NCI-H2107 (cell line): ENCODE data around the gene TBC1D2B.

Source experiments
- DNase-seq: peaks from one replicate; lab custom pipeline; 2025; lab: John Stamatoyannopoulos, UW

Gene TBC1D2B

DNA sequence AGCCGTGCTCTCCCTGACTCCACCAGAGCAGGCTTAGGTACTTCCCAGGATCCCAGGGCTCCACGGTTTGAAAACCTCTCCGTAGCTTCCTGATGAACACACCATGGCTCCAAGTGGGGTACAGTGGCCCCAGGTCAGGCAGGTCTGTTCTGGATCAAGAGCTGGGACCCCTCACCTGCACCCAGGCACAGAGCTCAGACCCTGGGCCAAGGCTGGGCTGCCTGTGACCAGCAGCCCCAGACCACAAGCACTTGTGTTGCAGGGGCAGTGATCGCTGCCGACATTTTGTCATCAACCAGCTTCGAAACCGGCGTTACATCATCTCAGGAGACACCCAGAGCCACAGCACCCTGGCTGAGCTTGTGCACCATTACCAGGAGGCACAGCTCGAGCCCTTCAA lies 20.2 kb upstream of the TBC1D2B start:
- DNase-seq: no peak

- no peak for DNase-seq
Observed at GRCh38 chr15:78093242-78094020, 15.9 kb upstream of the TBC1D2B start.

GRCh38 chr15:78092261-78093041 lies 14.9 kb upstream of the TBC1D2B start, which contains the start of gene SH2D7:
Gene SH2D7, plus strand, starts transcription at chr15:78092561. Its CDS starts 24 bp downstream, at chr15:78092585.
- DNase-seq: no peak

DNA sequence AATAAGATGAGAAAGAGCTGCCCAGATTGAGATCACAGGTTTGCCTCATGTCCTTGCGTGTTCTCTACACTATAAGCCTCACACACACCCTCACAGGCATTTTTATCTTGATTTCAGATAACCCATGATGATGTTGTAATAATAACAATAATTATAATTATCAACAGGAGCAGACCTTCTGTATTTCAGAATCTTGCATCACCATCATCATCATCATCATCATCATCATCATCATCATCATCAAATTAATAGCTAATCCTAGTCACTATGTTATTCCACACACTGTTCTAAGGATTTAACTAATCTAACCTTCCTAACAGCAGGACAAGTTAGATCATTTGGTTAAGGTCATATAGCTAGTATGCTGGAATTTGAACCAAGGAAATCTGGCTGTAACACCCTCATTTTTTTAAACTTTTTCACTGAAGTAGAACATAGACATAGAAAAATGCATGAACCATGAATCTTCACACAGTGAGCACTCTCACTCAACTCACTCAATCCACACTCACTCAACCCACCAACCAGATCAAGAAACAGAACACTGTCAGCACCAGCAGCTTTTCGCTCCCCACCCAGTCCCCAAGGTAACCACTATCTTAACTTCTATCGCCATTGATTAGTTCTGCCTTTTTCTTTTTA lies 13.0 kb upstream of the TBC1D2B start:
- DNase-seq: no peak

DNA sequence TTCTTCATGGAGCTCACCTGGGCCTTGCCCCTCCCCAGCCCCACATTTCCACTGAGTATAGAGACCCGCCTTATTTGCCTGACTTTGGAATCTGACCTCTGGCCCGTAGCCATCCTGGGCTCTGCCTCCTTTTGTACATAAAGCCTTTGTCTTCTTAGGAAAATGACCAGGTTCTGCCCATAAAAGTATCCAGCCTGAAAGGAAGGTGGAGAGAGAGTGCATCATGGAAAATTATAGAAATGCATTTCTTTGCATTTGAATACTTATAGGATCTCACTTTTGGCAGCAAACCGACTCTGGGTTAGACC lies 11.2 kb upstream of the TBC1D2B start:
- DNase-seq: no peak

- no peak for DNase-seq
Observed at GRCh38 chr15:78087951-78088772, 10.7 kb upstream of the TBC1D2B start.

GRCh38 chr15:78085928-78086327 lies 8.4 kb upstream of the TBC1D2B start:
- DNase-seq: no peak

DNA sequence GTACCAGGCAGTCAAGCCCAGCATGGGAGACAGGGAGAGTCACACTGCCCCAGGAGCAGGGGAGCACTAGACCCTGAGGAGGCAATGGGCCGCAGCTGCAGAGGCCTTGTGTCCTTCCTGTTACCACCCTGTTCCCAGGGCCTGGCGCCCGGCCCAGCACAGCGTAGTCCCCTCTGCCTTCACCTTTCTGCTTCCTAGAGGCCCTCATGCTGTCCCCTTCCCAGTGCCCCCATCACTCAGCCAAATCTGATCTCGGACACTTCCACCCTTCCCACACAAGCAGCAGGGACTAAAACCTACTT lies 6.9 kb upstream of the TBC1D2B start:
- no peak for DNase-seq

DNA sequence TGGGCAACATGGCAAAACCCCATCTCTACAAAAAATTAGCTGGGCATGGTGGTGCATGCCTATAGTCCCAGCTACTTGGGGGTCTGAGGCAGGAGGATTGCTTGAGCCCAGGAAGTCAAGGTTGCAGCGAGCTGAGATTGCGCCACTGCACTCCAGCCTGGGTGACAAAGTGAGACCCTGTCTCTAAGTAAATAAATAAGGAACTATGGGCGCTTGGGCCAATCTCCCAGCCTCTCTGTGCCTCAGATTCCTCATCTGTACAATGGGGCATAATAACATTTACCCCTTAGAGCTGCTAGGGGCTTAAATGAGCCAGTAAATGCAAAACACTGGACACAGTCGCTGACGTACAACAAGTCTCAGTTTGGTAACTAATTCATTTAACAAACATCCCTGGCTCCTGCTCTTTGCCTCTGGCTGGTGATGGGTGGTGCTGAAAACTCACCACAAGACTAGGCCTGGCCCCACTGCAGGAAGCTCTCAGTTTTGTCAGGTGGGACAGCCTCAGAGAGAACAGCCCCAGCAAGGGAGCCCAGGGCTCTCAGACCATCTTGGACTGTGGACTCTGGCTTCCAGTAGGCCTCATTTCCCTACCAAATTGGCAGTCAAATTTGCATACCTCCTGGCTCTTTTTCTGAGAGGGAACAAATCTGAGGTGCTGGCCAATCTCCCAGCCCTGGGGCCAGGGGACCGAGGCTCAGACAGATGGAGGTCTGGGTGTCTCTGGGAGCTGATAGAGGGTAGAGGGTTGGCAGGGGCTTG lies 6.4 kb upstream of the TBC1D2B start:
- no peak for DNase-seq

DNA sequence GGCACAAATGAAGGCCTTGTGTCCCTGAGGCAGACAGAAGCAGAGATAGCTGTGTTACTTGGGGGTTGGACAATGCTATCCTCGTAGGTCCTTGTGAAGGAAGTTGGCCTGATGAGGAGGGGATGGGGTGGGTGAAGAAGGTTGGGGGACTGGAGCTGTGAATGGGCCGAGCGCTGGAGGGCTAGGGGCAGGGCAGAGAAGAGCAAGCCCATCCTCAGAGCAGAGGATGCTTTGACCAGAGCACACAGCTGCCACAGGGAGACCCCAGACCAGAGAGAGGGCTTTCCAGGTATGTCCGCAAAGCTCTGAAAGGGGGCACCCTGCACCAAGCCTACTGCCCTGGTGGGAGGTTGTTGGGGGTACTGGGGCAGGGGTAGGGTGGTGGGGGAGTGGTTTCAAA lies 5.7 kb upstream of the TBC1D2B start:
- no peak for DNase-seq

GRCh38 chr15:78082743-78083110 lies 5.2 kb upstream of the TBC1D2B start:
- DNase-seq: no peak

DNA sequence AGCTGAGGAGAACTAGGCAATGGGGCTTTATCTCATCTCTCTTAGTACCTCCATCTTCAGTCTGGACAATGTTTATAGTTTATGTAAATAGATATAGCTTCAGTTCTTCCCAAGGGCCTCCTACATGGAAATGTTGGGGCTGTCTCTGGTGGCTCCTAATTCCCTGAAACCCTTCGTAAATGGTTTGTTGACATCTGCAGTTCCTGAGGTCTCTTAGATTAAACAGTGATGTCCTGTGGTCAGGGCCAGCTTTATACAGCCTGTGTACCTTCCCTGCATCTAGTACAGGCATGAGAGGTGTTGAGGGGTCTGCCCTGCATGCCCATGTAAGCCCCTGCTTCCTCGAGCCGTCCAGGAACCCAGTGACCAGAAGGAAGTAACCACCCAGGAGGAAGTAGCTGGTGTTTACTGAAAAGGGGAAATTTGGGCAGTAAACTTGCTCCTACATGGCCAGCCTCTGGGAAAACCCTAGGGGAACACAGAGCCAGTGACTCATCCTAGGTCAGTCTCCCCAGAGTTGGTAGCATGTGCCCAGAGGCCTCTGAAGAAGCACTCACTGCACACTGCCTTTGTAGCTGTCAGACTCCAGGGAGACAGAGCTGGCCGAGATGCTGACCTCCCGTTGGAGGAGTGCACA lies 4.7 kb upstream of the TBC1D2B start:
- no peak for DNase-seq

DNA sequence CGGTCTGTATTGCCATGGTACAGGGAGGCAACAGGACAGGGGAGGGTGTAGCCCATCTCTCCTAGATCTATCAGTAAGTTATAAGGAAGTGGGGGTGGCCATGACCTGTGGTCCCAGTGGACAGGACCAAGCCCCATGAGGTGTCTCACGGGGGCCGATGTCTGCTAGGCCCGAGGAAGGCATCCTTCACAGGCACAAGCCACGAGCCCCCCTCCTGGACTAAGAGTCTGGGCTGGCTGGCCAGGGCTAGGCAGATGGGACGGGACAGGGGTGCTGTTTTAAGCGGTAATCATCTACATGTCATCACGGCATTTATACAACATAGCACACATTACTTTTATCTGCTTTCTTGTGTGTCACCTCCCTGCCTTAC lies 2.6 kb upstream of the TBC1D2B start:
- DNase-seq: no peak

GRCh38 chr15:78079298-78080087 lies 2.0 kb upstream of the TBC1D2B start:
- no peak for DNase-seq

GRCh38 chr15:78077871-78078210 lies 330 bp upstream of the TBC1D2B start:
- no peak for DNase-seq

DNA sequence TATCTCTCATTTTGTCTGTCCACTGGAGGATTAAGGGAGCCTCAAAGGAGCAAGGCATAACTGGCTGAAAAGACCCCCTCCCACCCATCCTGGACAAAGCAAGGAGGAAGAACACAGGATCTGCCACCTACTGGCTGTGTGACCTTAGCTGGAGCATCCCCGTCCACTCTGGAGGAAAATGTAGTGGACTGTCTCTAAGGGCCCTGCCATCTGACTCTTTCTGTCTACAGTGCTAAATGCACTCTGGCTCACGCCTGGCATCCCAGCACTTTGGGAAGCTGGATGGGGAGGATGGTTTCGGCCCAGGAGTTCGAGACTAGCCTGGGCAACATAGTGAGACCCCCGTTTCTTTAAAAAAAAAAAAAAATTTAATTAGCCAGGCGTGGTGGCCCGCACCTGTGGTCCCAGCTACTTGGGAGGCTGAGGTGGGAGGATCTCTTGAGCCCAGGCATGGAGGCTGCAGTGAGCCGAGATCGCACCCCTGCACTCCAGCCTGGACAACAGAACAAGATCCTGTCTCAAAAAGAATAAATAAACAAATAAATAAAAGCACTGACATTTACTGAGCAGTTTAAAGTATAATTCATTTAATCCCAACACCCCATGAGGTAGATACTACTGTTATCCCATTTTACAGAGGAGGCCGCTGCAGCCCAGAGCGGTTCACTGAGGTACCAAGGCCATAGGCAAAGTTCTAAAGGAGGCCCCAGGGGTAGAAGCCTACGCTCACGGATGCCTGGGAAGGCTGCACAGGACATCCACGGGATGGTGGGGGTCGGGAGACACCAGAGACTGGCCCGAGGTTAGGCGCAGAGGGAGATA lies 1.1 kb downstream of the TBC1D2B start:
- DNase-seq: no peak

DNA sequence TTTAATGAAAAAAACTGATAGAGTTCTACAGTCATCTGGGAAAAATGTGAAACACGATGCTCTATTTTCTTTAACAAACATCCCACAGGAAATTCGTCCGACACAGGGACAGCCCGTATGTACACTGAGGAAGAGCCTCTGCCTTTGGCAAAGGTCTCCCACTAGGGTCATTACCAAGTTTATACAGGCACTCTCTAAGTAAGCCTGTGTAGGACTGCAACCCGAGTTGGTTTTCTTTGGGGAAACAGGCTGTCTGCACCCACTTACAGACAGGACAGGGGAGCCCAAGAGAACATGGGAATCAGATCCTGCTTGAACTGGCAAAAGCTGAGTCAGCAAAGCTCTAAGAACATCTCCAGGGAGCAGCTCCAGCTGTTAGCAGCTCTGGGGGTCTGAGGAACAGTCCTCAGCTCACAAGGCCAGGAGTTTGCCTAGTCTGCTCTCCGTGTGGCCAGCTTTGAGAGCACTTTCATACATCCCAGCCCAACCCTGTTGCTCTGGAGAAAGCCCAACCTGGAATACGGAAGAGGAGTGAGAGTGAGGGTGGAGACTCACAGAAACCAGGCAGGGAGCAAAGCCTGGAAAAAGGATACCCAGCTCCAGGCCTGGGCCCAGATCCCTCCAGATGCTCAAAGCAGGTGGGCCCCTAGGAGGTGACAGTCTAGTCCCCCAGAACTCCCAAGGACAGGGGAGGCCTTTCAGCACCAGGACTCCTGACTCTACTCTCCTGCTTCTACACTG lies 1.9 kb downstream of the TBC1D2B start:
- peak; percentile 23 for DNase-seq

- no peak for DNase-seq
Observed at GRCh38 chr15:78073046-78073787, 4.3 kb downstream of the TBC1D2B start.
